ENCODE measurements around the gene WNT2. TPM values are rescaled to one million over a fixed set of nuclear protein-coding genes. Genes with fewer than 3 reads are reported as not detected.

The WNT2 gene
- total RNA-seq, 1 donor, result under 0.01 TPM

GRCh38 chr7:117282239-117282812, 40.5 kb downstream of the WNT2 start:
- no peaks in the 10 kb centered on the region for H3K9me3 ChIP-seq (ENCODE audit: low read depth, low read length)
- H3K27me3 ChIP-seq (ENCODE audit: insufficient read depth, low read length), result no peaks in the 10 kb centered on the region
- H3K4me3 ChIP-seq (ENCODE audit: low read length), result no peak overlapping the region
- no peaks in the 10 kb centered on the region for H3K4me1 ChIP-seq (ENCODE audit: insufficient read depth, low read length)

GRCh38 chr7:117281562-117281961, 41.3 kb downstream of the WNT2 start:
- H3K27me3 ChIP-seq (ENCODE audit: insufficient read depth, low read length), result no peaks in the 10 kb centered on the region
- H3K9me3 ChIP-seq (ENCODE audit: low read depth, low read length), result no peaks in the 10 kb centered on the region
- H3K4me1 ChIP-seq (ENCODE audit: insufficient read depth, low read length), result no peaks in the 10 kb centered on the region
- no peak overlapping the region for H3K4me3 ChIP-seq (ENCODE audit: low read length)

- no peaks in the 10 kb centered on the region for H3K27me3 ChIP-seq (ENCODE audit: insufficient read depth, low read length)
- H3K4me1 ChIP-seq (ENCODE audit: insufficient read depth, low read length), result no peaks in the 10 kb centered on the region
- no peak overlapping the region for H3K4me3 ChIP-seq (ENCODE audit: low read length)
- no peaks in the 10 kb centered on the region for H3K9me3 ChIP-seq (ENCODE audit: low read depth, low read length)
These were observed 42.8 kb downstream of the WNT2 start for GRCh38 chr7:117279931-117280557.

- H3K4me1 ChIP-seq (ENCODE audit: insufficient read depth, low read length), result no peaks in the 10 kb centered on the region
- H3K4me3 ChIP-seq (ENCODE audit: low read length), result no peak overlapping the region
- H3K27me3 ChIP-seq (ENCODE audit: insufficient read depth, low read length), result no peaks in the 10 kb centered on the region
- H3K9me3 ChIP-seq (ENCODE audit: low read depth, low read length), result no peaks in the 10 kb centered on the region
These were observed 43.7 kb downstream of the WNT2 start for GRCh38 chr7:117279203-117279602.

- Histone ChIP-seq H3K4me3 (ENCODE audit: low read length) (no peak overlapping the region), H3K4me1 (ENCODE audit: insufficient read depth, low read length) (no peaks in the 10 kb centered on the region), H3K27me3 (ENCODE audit: insufficient read depth, low read length) (no peaks in the 10 kb centered on the region), H3K9me3 (ENCODE audit: low read depth, low read length) (no peaks in the 10 kb centered on the region)
These were observed 44.8 kb downstream of the WNT2 start for GRCh38 chr7:117278040-117278439.

- Histone ChIP-seq H3K4me1 (ENCODE audit: insufficient read depth, low read length) (no peaks in the 10 kb centered on the region), H3K4me3 (ENCODE audit: low read length) (no peak overlapping the region)
These were observed 45.3 kb downstream of the WNT2 start for GRCh38 chr7:117277576-117277975.

GRCh38 chr7:117274951-117275350, 47.9 kb downstream of the WNT2 start:
- Histone ChIP-seq H3K27me3 (ENCODE audit: insufficient read depth, low read length) (no peaks in the 10 kb centered on the region), H3K4me1 (ENCODE audit: insufficient read depth, low read length) (no peaks in the 10 kb centered on the region), H3K4me3 (ENCODE audit: low read length) (no peak overlapping the region), H3K9me3 (ENCODE audit: low read depth, low read length) (no peaks in the 10 kb centered on the region)

More at GRCh38 chr7:117277576-117277975, 45.3 kb downstream of the WNT2 start:
- no peaks in the 10 kb centered on the region for H3K9me3 ChIP-seq (ENCODE audit: low read depth, low read length)
- no peaks in the 10 kb centered on the region for H3K27me3 ChIP-seq (ENCODE audit: insufficient read depth, low read length)

GRCh38 chr7:117273814-117274225, 49.0 kb downstream of the WNT2 start:
- Histone ChIP-seq H3K27me3 (ENCODE audit: insufficient read depth, low read length) (no peaks in the 10 kb centered on the region), H3K4me3 (ENCODE audit: low read length) (no peak overlapping the region), H3K9me3 (ENCODE audit: low read depth, low read length) (no peaks in the 10 kb centered on the region), H3K4me1 (ENCODE audit: insufficient read depth, low read length) (no peaks in the 10 kb centered on the region)

GRCh38 chr7:117273325-117273724, 49.5 kb downstream of the WNT2 start:
- no peaks in the 10 kb centered on the region for H3K4me1 ChIP-seq (ENCODE audit: insufficient read depth, low read length)
- no peaks in the 10 kb centered on the region for H3K27me3 ChIP-seq (ENCODE audit: insufficient read depth, low read length)
- no peak overlapping the region for H3K4me3 ChIP-seq (ENCODE audit: low read length)
- no peaks in the 10 kb centered on the region for H3K9me3 ChIP-seq (ENCODE audit: low read depth, low read length)

- Histone ChIP-seq H3K4me3 (ENCODE audit: low read length) (no peak overlapping the region), H3K4me1 (ENCODE audit: insufficient read depth, low read length) (no peaks in the 10 kb centered on the region), H3K9me3 (ENCODE audit: low read depth, low read length) (no peaks in the 10 kb centered on the region), H3K27me3 (ENCODE audit: insufficient read depth, low read length) (no peaks in the 10 kb centered on the region)
These were observed 50.7 kb downstream of the WNT2 start for GRCh38 chr7:117272017-117272759.

GRCh38 chr7:117271566-117271965, 51.3 kb downstream of the WNT2 start:
- Histone ChIP-seq H3K27me3 (ENCODE audit: insufficient read depth, low read length) (no peaks in the 10 kb centered on the region), H3K4me1 (ENCODE audit: insufficient read depth, low read length) (no peaks in the 10 kb centered on the region), H3K4me3 (ENCODE audit: low read length) (no peak overlapping the region), H3K9me3 (ENCODE audit: low read depth, low read length) (no peaks in the 10 kb centered on the region)

- Histone ChIP-seq H3K4me3 (ENCODE audit: low read length) (no peak overlapping the region), H3K27me3 (ENCODE audit: insufficient read depth, low read length) (no peaks in the 10 kb centered on the region), H3K9me3 (ENCODE audit: low read depth, low read length) (no peaks in the 10 kb centered on the region), H3K4me1 (ENCODE audit: insufficient read depth, low read length) (no peaks in the 10 kb centered on the region)
These were observed 52.5 kb downstream of the WNT2 start for GRCh38 chr7:117270371-117270770.

GRCh38 chr7:117269886-117270285, 53.0 kb downstream of the WNT2 start:
- Histone ChIP-seq H3K9me3 (ENCODE audit: low read depth, low read length) (no peaks in the 10 kb centered on the region), H3K27me3 (ENCODE audit: insufficient read depth, low read length) (no peaks in the 10 kb centered on the region), H3K4me3 (ENCODE audit: low read length) (no peak overlapping the region), H3K4me1 (ENCODE audit: insufficient read depth, low read length) (no peaks in the 10 kb centered on the region)

GRCh38 chr7:117269417-117269816, 53.4 kb downstream of the WNT2 start:
- no peak overlapping the region for H3K4me3 ChIP-seq (ENCODE audit: low read length)

GRCh38 chr7:117264716-117265115, 58.1 kb downstream of the WNT2 start:
- Histone ChIP-seq H3K27me3 (ENCODE audit: insufficient read depth, low read length) (no peaks in the 10 kb centered on the region), H3K9me3 (ENCODE audit: low read depth, low read length) (no peaks in the 10 kb centered on the region), H3K4me3 (ENCODE audit: low read length) (no peak overlapping the region), H3K4me1 (ENCODE audit: insufficient read depth, low read length) (no peaks in the 10 kb centered on the region)

More at GRCh38 chr7:117269417-117269816, 53.4 kb downstream of the WNT2 start:
- Histone ChIP-seq H3K9me3 (ENCODE audit: low read depth, low read length) (no peaks in the 10 kb centered on the region), H3K4me1 (ENCODE audit: insufficient read depth, low read length) (no peaks in the 10 kb centered on the region), H3K27me3 (ENCODE audit: insufficient read depth, low read length) (no peaks in the 10 kb centered on the region)

Data from mononuclear cell (primary cell).